Activated CD4-positive, alpha-beta T cell treated with anti-CD3 and anti-CD28 coated beads, Interleukin-2, amount 10 ng/mL, durations not matched to agents 24 days and 14 days (primary cell): ENCODE data around the gene RPL19. TPM values are rescaled to one million over a fixed set of nuclear protein-coding genes. Genes with fewer than 3 reads are reported as not detected.

ENCODE experiments used
- DNase-seq: peaks from one replicate; pipeline ENCODE4 v3.0.0; 2022
- H3K27ac Mint-ChIP-seq: one replicate; pipeline ENCODE4 v1.8.0; 2022; ENCODE audit warnings: mild to moderate bottlenecking, mixed read lengths
- H3K27me3 Mint-ChIP-seq: one replicate; pipeline ENCODE4 v1.8.0; 2022; ENCODE audit warnings: mixed read lengths
- H3K36me3 Mint-ChIP-seq: one replicate; pipeline ENCODE4 v1.8.0; 2022; ENCODE audit warnings: low read depth, mild to moderate bottlenecking, mixed read lengths
- H3K4me1 Mint-ChIP-seq: one replicate; pipeline ENCODE4 v1.8.0; 2021; ENCODE audit warnings: mixed read lengths
- H3K4me3 Mint-ChIP-seq: one replicate; pipeline ENCODE4 v1.8.0; 2022; ENCODE audit warnings: mild to moderate bottlenecking, moderate library complexity, mixed read lengths
- H3K9me3 Mint-ChIP-seq: one replicate; pipeline ENCODE4 v1.8.0; 2021; ENCODE audit warnings: mixed read lengths
- intact Hi-C: fragments of 100-400 bp; cut with micrococcal nuclease; formaldehyde crosslinking; loops from one replicate; pipeline ENCODE4 v1.15.1; 2023
- total RNA-seq: library from RNA; stranded (reverse); gene quantifications from 2 replicates; pipeline ENCODE4 v1.2.3, GENCODE V29; 2022

Gene RPL19
- total RNA-seq, 1 donor from 2014 or later = 2,301 TPM

DNA sequence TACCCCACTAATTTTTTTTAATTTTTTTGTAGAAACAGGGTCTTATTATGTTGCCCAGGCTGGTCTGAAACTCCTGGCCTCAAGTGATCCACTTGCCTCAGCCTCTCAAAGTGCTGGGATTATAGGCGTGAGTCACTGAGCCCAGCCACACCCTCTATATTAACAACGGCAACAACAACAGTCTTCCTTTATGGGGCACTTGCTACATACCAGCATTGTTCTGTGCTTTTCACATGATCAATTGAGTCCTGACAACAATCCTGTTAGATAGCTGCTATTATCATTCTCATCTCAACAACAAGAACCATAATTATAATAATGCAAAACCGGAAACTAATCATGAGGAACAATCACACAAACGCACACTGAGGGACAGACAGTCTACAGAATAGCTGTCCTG is 21.5 kb upstream of the RPL19 start:
- no peaks in the 10 kb centered on the region for H3K27me3 Mint-ChIP-seq
- no peak overlapping the region for H3K4me3 Mint-ChIP-seq
- intact Hi-C loops = no loop called here
- peaks cover 43% of the 10 kb centered on the region for H3K36me3 Mint-ChIP-seq
- H3K9me3 Mint-ChIP-seq = no peaks in the 10 kb centered on the region
- no peak for DNase-seq
- H3K4me1 Mint-ChIP-seq = peaks cover 1% of the 10 kb centered on the region
- H3K27ac Mint-ChIP-seq = no peak overlapping the region

- H3K27ac Mint-ChIP-seq = no peak overlapping the region
- H3K4me3 Mint-ChIP-seq = no peak overlapping the region
- no peaks in the 10 kb centered on the region for H3K27me3 Mint-ChIP-seq
- peaks cover 48% of the 10 kb centered on the region for H3K36me3 Mint-ChIP-seq
- no peaks in the 10 kb centered on the region for H3K4me1 Mint-ChIP-seq
- DNase-seq = no peak
- H3K9me3 Mint-ChIP-seq = no peaks in the 10 kb centered on the region
- intact Hi-C loops = no loop called here
Measured at GRCh38 chr17:39181303-39181702, 18.8 kb upstream of the RPL19 start.

DNA sequence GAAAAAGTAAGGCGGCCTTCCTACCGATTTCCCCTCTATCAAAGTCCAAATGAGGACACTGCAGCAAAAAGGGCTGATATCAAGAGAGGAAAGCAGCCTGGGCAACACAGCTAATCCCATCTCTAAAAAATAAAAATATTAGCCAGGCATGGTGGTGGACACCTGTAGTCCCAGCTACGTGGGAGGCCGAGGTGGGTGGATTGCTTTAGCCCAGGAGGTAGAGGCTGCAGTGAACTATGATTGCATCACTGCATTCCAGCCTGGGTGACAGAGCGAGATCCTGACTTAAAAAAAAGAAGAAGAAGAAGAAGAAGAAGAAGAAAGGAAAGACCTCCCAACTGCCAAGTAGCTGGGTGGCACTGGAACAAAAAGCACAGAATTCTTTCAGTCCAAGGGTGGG is 17.0 kb upstream of the RPL19 start:
- intact Hi-C loops = no loop called here
- DNase-seq = no peak
- Mint-ChIP-seq H3K9me3 (no peaks in the 10 kb centered on the region), H3K27ac (no peak overlapping the region), H3K27me3 (no peaks in the 10 kb centered on the region), H3K4me1 (no peaks in the 10 kb centered on the region), H3K36me3 (peaks cover 37% of the 10 kb centered on the region), H3K4me3 (no peak overlapping the region)

DNA sequence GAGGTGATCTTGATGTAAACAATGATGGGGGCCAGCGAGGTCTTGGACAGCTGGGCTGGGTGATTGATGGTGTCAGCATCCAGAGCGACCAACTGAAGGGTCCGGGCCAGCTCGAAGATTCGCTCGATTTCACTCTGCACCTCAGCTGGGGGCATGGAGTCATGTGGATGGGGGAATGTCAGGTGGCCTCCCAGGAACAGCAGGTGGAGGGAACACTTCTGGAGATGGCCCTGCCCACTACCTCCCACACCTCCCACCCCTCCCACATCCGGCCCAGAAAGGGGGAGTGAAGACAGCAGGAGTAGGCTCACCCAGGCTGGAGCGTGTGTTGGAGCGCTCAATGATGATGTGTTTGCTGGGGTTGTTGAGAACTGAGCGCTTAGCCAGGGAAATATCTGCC is 16.4 kb upstream of the RPL19 start:
- H3K9me3 Mint-ChIP-seq = no peaks in the 10 kb centered on the region
- H3K4me1 Mint-ChIP-seq = no peaks in the 10 kb centered on the region
- H3K36me3 Mint-ChIP-seq = peaks cover 33% of the 10 kb centered on the region
- peak overlapping the region; percentile 48 for H3K27ac Mint-ChIP-seq
- intact Hi-C loops = no loop called here
- DNase-seq = no peak
- H3K4me3 Mint-ChIP-seq = no peak overlapping the region
- no peaks in the 10 kb centered on the region for H3K27me3 Mint-ChIP-seq

DNA sequence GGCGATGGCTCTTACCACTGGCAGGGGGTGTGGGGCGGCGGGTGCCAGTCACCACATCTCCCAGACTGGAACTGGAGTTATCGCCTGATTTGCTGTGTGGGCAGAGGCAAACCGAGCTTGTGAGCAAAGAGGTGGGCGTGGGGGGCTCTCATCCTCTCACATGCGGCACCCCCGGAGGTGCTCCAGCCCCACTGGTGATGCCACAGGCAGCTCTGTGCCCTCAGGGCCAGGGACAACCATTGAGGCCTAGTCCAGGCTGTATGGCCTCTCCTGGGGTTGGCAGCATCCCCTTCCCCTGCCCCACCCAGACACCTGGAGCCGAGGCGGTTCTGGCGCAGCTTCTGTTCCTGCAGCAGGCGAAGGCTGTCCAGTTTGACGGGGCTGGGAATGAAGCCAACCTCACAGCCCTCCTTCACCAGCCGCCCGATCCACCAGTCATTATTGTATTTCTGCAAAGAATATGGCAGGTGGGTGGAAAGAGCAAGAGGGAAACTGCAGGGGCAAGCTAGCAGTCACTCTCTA is 13.5 kb upstream of the RPL19 start:
- peak overlapping the region; percentile 36 for H3K27ac Mint-ChIP-seq

DNA sequence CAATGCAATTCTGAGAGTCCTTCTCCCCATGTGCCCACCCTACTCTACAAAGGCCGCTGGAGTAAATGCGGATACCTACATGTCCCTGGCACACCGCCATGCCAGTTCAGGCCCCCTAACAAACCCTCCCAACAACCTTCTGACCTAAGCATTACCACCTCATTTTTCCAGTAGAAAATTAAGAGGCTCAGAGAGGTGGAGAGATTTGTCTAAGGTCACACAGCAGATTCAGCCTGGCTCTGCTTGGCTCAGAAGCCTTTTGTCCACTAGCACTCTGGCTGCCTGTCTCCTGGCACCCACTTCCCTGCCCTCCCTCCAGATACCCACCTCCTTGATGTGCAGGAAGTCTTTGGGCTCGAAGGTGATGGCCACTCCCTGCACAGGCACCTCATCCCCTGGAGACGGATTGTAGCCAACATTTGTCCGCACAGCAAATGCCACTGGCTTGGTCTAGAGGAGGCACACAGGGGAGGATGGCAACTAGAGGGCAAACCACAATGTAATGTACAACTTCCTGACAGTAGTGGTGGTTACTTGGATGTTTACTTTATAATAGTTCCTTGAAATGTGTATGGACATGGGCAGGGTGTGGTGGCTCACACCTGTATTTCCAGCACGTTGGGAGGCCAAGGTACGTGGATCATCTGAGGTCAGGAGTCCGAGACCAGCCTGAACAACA is 12.8 kb upstream of the RPL19 start:
- no peak overlapping the region for H3K27ac Mint-ChIP-seq

More for the DNA sequence above, 13.5 kb upstream of the RPL19 start:
- H3K4me1 Mint-ChIP-seq = no peaks in the 10 kb centered on the region
- no peaks in the 10 kb centered on the region for H3K27me3 Mint-ChIP-seq
- peaks cover 32% of the 10 kb centered on the region for H3K36me3 Mint-ChIP-seq
- no peak for DNase-seq
- no peak overlapping the region for H3K4me3 Mint-ChIP-seq
- no peaks in the 10 kb centered on the region for H3K9me3 Mint-ChIP-seq
- intact Hi-C loops = no loop called here

GRCh38 chr17:39191750-39192510 is 8.2 kb upstream of the RPL19 start:
- Mint-ChIP-seq H3K9me3 (no peaks in the 10 kb centered on the region), H3K27ac (peak overlapping the region; percentile 22), H3K4me3 (no peak overlapping the region), H3K36me3 (peaks cover 20% of the 10 kb centered on the region), H3K4me1 (peaks cover 26% of the 10 kb centered on the region), H3K27me3 (no peaks in the 10 kb centered on the region)
- DNase-seq = no peak
- intact Hi-C loops = no loop called here

More for the DNA sequence above, 12.8 kb upstream of the RPL19 start:
- H3K9me3 Mint-ChIP-seq = no peaks in the 10 kb centered on the region
- no peak overlapping the region for H3K4me3 Mint-ChIP-seq
- H3K27me3 Mint-ChIP-seq = no peaks in the 10 kb centered on the region
- peaks cover 34% of the 10 kb centered on the region for H3K36me3 Mint-ChIP-seq
- DNase-seq = no peak
- intact Hi-C loops = no loop called here
- peaks cover 2% of the 10 kb centered on the region for H3K4me1 Mint-ChIP-seq

DNA sequence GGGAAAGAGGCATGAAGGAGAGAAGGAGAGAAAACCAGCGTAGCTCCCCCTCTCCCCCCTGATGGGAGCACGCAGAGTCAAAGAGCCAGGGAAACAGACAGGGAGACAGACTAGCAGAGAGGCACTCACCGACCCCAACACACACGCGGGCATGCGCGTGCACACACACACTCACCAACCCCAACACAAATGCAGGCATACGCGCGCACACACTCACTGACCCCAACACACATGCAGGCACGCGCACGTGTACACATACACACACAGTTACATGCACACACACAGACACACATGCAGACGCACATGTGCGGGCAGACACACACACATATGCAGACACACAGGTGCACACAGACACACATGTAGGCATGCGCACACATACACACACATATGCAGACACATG is 7.2 kb upstream of the RPL19 start:
- Mint-ChIP-seq H3K27me3 (no peaks in the 10 kb centered on the region), H3K4me1 (peaks cover 26% of the 10 kb centered on the region), H3K4me3 (no peak overlapping the region), H3K27ac (no peak overlapping the region), H3K9me3 (no peaks in the 10 kb centered on the region), H3K36me3 (peaks cover 14% of the 10 kb centered on the region)
- DNase-seq = no peak
- intact Hi-C loops = no loop called here

DNA sequence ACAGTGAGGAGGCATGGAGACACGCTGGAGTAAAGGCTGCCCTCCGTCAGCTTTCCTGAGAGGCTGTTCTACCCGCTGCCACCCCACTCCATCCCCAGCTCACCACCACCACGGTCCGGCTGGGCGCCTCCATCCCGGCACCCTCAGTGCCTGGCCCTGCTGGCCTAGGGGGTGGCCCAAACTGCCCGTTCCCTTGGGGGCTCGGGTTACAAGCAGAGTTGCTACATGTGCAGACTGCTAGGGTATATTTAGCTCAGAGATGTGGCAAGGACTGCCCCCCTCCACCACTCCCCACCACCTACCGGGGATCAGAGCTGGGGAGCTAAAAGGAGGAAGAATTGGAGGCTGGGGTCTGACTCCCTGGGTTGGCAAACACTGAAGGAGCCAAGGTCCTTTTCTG is 6.7 kb upstream of the RPL19 start:
- Mint-ChIP-seq H3K4me3 (no peak overlapping the region), H3K4me1 (peaks cover 31% of the 10 kb centered on the region), H3K27ac (no peak overlapping the region), H3K36me3 (peaks cover 14% of the 10 kb centered on the region), H3K27me3 (no peaks in the 10 kb centered on the region), H3K9me3 (no peaks in the 10 kb centered on the region)
- DNase-seq = no peak
- intact Hi-C loops = no loop called here

DNA sequence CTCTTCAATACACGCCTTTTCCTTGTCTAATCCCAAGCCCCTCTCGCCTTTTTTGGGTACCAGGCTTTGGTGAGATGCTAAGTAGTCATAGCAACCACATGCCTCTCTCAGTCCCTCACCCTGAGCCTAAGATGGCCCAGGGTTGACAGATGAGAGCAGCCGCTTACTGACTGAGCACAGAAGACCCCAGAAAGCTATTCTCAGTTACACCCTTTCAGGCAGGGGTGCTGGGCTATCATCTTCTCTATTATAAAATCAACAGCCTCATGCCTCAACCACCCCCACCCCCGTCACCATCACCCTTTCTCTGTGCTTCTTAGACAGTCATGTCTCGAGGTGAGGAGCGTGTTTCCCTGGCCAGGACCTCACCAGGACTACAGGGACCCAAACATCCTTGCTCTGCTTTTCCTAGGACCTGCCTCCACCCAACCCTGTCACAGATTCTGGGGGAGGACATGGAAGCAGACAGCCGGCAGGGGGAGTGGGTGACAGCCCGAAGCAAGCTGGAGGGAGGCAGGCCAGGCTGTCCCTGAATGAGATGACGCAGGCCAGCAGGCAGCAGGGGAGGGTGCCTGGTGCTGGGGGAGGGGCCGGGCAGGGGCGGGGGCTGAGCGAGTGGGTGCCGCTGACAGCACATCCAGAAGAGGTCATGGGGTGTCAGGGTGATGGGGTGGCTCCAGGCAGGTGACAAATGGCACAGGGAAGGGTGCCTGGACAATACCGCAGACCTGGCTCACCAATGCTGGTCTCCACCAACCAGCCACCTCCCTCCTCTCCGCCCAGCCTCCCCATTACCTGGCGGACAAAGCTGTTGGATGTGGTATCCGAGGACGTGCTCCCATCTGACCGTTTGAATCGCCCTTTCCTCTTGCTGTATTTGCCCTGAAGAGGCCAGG is 5.7 kb upstream of the RPL19 start:
- Mint-ChIP-seq H3K9me3 (no peaks in the 10 kb centered on the region), H3K27ac (peak overlapping the region; percentile 25), H3K36me3 (peaks cover 14% of the 10 kb centered on the region), H3K27me3 (no peaks in the 10 kb centered on the region), H3K4me3 (no peak overlapping the region), H3K4me1 (peaks cover 39% of the 10 kb centered on the region)
- intact Hi-C loops = no loop called here
- no peak for DNase-seq

DNA sequence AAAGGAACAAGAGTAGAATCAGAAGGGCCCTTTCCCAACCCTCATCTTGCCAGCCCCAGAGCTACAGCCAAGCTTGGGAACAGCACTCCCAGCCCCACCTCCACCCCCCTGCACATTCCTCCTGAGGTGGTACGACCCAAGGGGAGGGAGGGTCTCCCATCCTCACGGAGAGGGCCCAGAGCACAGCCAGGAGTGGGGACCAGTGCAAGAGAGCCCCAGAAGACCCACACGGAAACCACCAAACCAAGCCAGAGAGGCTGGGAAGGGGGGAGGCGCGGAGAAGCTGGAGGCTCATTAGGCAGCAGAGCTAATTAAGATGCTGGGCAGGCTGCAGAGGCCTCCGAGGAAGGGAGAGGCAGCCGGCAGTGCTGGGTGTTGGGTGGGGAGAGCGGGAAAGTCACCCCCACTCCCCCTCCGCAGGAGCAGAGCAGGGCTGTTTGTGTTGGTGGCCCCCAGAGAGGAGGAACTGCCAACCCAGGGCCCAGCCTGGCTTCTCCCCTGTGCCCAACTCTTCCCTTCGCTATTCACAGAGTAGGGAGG is 5.0 kb upstream of the RPL19 start:
- Mint-ChIP-seq H3K27ac (no peak overlapping the region), H3K36me3 (peaks cover 18% of the 10 kb centered on the region), H3K4me3 (peak overlapping the region; percentile 44), H3K4me1 (peaks cover 44% of the 10 kb centered on the region), H3K9me3 (no peaks in the 10 kb centered on the region), H3K27me3 (no peaks in the 10 kb centered on the region)
- intact Hi-C loops = loop anchor here (5.0 kb wide), 1 partner anchor 43 kb away; the partner anchor contains the start of gene PLXDC1
- no peak for DNase-seq

- no peak for DNase-seq
- peaks cover 23% of the 10 kb centered on the region for H3K36me3 Mint-ChIP-seq
- H3K4me3 Mint-ChIP-seq = peak overlapping the region; percentile 98
- H3K27ac Mint-ChIP-seq = peak overlapping the region; percentile 72
- no peaks in the 10 kb centered on the region for H3K27me3 Mint-ChIP-seq
- intact Hi-C loops = loop anchor here (5.0 kb wide), 1 partner anchor 43 kb away; the partner anchor contains the start of gene PLXDC1
- H3K4me1 Mint-ChIP-seq = peaks cover 46% of the 10 kb centered on the region
- H3K9me3 Mint-ChIP-seq = no peaks in the 10 kb centered on the region
Measured at GRCh38 chr17:39195568-39196160, 4.4 kb upstream of the RPL19 start.

DNA sequence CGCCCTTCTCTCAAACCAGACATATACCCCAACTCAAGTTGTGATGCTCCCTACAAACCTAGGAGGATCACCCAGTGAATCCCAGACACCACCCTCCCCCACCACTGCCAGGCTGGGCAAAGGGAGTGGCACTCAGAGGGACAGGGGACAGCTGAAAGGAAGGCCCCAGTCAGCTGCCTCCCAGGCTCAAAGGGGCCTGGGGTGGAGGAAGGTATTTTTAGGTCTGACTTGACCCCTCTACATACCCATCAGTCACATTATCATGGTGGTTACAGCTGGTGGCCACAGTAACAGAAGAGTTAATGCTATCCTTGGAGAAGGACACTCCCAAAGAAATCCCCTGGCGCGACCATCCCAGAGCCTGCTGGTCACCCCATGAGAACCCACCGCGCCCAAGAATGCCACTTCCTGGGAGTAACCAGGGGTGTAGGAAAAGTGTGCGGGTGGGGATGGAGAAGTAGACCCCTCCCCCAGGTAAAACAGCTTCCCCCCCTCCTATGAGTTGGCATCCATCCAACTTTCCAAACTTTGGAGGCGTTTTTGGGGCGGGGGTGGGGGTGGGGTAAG is 3.8 kb upstream of the RPL19 start:
- H3K27ac Mint-ChIP-seq = peak overlapping the region; percentile 45
- no peaks in the 10 kb centered on the region for H3K27me3 Mint-ChIP-seq
- no peaks in the 10 kb centered on the region for H3K9me3 Mint-ChIP-seq
- peaks cover 29% of the 10 kb centered on the region for H3K36me3 Mint-ChIP-seq
- H3K4me3 Mint-ChIP-seq = peak overlapping the region; percentile 98
- peaks cover 50% of the 10 kb centered on the region for H3K4me1 Mint-ChIP-seq
- DNase-seq = no peak
- intact Hi-C loops = loop anchor here (5.0 kb wide), 1 partner anchor 44 kb away; the partner anchor contains the start of gene PLXDC1
